Measurements from ENCODE around the gene SOX6.
A peak's percentile ranks its signal among the peaks of the same experiment; 100 is the strongest.

SOX6 gene

DNA sequence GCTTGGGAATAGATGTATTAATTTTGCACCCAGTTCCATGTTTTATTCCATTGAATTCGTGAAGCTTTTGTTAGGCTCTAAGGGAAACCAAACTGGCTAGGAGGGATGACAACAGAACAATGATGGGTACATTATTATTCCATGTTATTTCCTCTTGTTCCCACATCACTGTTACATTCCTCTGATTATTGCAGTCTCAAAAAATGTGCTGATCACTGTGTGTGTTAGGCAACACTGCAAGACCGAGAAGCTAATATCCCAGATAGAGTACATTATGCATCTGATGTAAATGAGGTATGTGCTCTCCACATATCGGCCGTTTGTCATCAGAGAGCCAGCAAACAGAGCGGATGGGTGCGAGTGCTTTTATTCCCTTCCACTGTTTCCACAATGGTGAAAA lies 327.9 kb downstream of the SOX6 start:
- DNase-seq: no peak

DNA sequence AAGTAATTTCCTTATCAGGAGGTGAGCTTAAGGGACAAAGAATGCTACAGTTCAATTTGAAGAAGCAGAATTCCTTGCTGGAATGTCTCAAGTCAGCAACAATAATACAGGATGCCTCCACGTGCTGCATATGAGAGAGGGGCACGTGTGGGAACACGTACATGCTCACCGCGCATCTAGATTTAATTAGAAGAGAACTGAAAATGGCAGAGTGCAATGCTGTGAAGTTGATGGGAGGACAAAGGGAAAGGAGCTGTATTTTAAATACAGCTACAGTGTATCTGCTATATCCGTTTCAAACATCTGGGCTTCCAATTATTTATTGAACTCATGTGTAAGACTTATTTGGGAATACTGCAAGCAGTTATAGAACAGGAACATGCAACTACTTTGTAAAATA lies 328.7 kb downstream of the SOX6 start:
- DNase-seq: no peak

DNA sequence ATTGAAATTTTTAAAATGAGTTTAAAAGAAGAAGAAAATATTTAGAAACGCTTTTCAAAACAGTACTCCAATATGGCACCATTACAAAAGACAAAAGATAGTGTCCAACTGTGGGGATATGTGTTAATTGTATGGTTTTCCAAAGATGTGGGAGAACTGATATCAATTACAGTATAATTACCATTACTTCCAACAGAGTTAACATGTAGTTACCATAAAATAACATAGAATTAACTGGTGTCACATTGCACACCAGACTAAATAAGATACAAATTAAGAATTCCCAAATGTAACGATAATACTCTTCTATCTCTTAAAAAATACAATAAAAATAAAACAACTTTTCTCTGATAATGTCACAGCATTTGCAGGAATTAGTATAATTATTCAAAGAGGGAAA lies 329.5 kb downstream of the SOX6 start:
- DNase-seq: no peak

- DNase-seq: no peak
These were observed 337.4 kb downstream of the SOX6 start for GRCh38 chr11:16018931-16019330.

DNA sequence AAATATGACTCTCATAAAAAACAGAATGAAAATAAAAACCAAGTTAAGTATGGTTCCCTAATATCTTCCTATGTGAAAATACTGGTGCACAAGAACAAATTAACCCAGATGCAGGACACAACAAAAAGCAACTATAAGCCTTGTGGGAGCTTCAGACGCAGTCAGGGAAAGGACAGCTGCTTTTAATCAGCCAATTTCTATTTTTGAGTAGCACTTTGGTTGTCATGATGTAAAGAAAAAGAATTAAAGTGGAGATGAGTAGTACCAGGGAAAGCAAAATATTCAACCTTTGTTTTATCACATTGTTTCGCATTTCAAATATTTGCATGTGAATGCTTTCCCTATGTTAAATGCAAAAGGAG lies 339.9 kb downstream of the SOX6 start:
- no peak for DNase-seq

DNA sequence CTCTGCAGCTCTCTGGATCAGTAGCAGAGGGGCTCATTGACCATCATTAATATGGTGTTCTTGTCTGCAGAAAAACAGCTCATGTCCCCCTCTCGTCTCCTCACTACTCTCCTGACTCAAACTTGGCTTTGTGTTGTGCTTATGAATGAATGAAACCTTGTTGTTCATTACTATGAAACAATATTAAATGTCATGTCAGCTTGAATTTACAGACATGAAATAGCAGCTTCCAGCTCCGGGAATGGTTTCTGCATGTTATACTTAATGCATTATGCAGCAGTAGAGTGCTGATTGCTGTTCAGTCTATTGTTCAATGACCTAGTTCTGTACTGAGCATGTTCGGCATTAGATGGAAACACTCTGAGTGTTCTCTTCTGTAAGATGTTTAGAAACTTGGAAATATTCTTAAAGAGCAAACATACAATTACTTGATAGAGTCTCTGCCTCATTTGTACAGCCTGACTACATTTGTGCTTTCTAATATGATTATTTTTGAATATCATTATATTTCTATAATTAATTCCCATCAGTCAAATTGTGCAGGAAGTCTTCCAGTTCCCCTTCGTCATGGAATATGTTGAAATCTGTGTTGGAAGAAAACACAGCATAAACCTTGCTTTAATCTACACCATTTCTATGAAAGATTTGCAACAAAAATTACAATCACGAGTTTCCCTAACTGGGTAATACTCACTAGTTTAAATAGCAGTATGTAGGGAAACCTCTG lies 340.4 kb downstream of the SOX6 start:
- DNase-seq: no peak

DNA sequence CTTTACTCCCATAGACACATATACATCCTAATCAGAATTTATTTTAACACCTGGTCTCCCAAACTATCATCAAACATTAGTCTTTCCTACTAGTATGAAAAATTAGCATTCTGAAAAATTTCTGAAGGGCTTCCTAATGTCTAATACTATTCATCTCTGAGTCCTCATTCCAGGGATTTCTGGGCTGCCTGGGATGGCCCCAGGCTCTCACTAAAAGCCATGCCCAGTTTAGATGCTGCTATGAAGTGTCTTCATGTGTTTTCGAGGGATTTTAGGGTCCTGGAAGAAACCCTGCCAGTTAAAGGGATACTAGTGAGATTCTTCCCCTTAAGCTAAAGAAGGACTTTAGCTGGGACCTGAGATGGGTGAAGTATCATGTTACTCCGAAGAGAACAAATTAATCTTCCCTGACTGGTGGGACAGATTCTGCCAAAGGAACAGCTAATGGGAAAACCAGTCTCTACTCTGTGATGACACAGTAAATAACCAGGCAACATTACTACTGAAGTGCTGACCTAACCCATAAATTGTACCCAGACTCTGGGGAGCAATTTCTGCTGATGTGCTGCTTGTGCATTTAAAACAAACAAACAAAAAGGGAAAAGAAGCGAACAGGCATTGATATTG lies 342.6 kb downstream of the SOX6 start:
- no peak for DNase-seq

- no peak for DNase-seq
These were observed 343.1 kb downstream of the SOX6 start for GRCh38 chr11:16013242-16013641.

DNA sequence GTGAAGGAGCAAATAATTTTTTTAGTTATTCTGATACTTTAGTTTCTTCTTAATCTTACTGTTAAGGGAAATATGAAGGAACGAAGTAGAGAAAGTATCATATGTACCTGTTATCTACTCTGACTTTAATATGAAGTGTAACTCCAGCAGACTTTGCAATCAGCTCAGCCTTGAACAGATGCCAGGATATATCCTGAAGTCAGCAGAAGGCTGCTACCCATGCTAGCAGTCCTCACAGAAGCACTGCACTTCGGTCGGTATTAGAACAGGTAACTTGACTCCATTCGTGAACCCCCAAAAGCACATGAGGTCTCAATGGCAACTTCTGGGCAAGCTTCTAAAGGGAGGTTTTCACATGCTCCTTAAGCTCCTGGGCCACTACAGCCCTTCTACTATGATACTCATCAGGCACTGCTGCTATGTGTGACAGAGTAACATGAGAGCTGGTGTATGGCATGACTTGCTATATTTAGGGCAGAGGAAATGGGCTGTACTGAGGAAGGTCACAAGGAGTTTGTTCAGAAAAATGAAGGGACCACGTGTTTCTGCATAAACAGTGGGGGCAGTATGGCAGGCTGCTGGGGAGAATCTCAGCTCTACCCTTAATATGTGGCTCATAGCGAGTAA lies 344.1 kb downstream of the SOX6 start:
- DNase-seq: peak; percentile 30 to 79 (median 61)

DNA sequence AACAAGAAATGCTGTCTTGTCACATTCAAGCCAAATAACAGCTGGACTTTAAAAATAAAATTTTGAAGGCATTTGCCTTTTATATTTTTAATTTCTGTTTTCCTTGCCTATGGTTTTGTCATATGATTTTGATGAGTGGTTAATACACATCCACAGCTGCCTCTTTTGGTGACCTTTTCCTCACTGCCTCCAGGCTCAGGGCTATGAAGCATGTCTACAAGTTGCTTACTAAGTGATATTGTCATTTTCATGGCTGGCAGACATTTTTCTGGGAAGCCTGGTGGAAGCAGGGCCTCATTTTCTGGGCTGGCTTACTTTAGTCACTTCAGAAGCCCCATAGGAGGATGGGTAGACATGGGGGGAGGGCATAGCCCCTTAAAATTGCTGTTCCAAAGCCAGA lies 344.9 kb downstream of the SOX6 start:
- peak; percentile 26 to 52 (median 38) for DNase-seq

- DNase-seq: no peak
These were observed 347.3 kb downstream of the SOX6 start for GRCh38 chr11:16009021-16009420.

DNA sequence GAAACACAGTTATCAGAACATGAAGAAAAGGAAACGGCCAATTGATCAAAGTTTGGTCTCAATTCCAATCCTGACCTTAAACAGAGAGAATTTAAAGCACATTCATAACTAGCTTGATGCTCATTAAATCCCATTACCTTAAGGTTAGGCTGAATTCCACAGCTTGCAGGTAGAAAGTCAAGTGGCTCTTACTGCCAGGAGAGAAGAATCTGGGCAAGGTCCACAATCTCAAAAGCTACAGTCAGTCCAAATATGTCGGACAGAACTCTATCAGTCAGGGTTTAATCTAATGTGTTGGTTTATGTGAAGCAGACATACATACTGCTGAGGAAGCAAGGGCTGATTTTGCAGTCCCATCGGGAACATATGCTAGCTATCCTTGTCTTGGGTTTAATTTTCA lies 348.8 kb downstream of the SOX6 start:
- no peak for DNase-seq

DNA sequence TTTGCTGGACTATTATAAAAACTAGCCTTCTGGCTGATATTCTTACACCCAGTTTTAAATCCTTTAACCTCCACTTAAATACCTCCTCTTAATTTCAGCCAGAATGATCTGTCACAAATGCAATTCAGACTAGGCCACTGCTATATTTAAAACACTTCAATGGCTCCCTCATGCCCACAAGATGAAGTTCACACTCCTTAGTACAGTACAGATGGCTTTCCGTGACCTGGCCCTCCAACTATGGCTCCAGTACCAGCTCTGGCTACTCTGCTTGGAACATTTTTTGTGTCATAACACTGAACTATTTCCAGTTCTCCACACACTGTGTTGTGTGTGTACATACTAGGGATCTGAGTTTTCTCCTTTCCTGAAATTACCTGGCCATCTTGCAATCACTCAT lies 353.4 kb downstream of the SOX6 start:
- DNase-seq: no peak

DNA sequence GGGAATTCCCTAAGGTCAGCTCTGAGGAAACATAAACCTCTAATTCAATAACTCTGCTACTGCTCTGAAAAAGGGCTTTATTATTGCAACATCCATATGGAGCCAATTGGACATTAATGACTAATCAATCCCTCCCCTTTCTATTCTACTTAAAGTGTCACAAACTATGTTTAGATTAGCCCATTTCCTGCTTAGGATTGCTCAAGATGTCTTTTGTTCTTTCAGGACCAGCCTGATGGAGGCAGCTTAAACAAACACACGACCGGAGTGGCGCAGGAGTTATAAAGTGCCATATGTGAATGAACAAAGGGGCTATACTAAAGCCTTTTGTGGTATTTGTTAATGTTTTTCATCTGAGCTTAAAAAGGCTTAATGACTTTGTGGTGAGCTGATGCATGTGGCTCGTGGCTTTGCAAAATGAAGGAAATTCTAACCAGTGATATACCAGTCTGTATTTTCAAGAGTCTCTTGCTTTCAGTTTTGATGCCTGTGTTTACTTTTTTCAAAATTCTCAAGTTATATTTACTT lies 354.4 kb downstream of the SOX6 start:
- peak; percentile 43 to 86 (median 62) for DNase-seq

GRCh38 chr11:16001044-16001568 lies 355.2 kb downstream of the SOX6 start:
- DNase-seq: no peak

DNA sequence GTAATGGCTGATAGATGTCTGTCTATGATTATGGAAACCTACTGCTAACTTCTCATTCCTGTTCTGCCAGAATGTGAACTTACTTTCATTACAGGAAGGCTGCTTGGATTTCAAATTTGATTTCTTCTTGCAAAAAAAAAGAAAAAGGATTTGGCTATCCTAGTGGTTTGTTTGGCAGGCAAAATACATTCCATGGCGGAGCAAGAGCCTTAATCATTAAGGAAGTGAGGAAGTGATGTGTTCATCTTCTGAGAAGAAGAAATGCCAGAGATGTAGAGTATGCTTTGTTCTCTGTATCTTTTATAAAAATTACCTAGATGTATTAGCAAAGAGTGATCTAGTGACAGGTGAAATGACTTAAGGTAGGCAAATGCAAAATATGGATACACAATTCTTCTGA lies 356.3 kb downstream of the SOX6 start:
- DNase-seq: no peak

- DNase-seq: no peak
These were observed 363.0 kb downstream of the SOX6 start for GRCh38 chr11:15993345-15993744.

DNA sequence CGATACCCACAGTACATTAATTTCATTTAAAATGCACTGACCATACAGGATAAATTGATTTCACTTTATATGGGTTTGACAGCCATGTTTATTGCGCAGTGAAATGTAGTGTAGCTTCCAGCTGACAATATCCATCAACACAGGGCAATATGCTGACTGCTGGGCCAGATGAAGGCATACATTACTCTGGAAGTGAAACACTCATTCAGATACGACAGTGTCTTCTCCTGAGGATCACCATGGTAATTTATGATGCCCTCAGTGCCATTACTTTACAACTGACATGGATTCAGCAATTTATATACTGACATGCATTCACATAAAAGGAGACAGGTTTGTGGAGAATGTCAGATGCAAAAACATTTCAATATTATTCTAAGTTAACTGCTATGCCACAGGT lies 365.1 kb downstream of the SOX6 start:
- no peak for DNase-seq

GRCh38 chr11:15989685-15990084 lies 366.7 kb downstream of the SOX6 start:
- DNase-seq: no peak

GRCh38 chr11:15988693-15989231 lies 367.6 kb downstream of the SOX6 start:
- no peak for DNase-seq

GRCh38 chr11:15988016-15988550 lies 368.3 kb downstream of the SOX6 start:
- no peak for DNase-seq

- DNase-seq: no peak
These were observed 369.3 kb downstream of the SOX6 start for GRCh38 chr11:15987046-15987445.

DNA sequence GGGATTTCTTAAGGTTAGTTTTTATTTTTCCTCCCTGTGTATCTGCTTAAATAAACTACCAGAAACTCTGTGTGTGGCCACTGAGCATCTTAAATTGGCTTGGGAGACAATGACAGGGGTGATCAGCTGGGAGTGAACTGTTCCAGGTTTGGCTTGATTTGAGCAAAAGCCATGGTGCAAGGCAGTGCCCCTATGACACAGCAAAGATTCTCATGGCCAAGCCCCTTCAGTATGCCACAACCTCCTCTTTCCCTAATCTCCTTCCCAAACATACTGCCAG lies 370.5 kb downstream of the SOX6 start:
- no peak for DNase-seq
